Measurements from ENCODE around the gene NBAS. TPM values are rescaled to one million over a fixed set of nuclear protein-coding genes. Genes with fewer than 3 reads are reported as not detected.
"Not testable (repeated sequence)": the region's sequence is repeated elsewhere in the genome, so short reads cannot be mapped to it uniquely, and the experiment has no call there.

Gene NBAS
- total RNA-seq, 2 experiments from 2014 or later: 24.3 to 25.5 TPM

DNA sequence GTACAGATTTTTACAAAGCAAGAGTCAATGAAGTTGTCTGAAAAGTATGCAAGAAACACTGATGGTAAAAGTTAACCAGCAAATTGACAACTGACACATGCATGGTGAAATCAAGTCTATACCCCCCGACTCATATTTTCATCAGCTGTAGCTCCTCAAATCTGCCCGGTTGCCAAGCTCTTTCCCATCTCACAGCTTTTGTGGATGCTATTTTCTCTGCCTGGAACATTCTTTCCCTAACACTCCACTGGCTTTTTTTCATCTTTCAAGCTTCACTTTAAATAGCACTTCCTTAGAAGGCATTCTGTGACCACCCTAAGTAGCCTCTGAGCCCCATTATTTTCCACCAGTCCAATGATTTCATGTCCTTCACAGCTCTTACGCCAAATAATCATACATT, 18.1 kb downstream of the NBAS start:
- Mint-ChIP-seq H3K4me1 (ENCODE audit: low read depth) (peaks cover 10% of the 10 kb centered on the region), H3K36me3 (ENCODE audit: low read depth) (peaks cover 56% of the 10 kb centered on the region), H3K4me3 (no peak overlapping the region), H3K9me3 (no peaks in the 10 kb centered on the region), H3K27ac (no peak overlapping the region), H3K27me3 (no peaks in the 10 kb centered on the region)
- Histone ChIP-seq H3K27me3 (ENCODE audit: control insufficient read depth in 1 of 2, insufficient read depth in 2 of 2, low read length in 2 of 2) (no peaks in the 10 kb centered on the region), H3K27ac (ENCODE audit: low read depth in 1 of 2, low read length in 2 of 2) (no peak overlapping the region), H3K4me3 (ENCODE audit: low read length) (no peak overlapping the region), H3K9me3 (ENCODE audit: control insufficient read depth in 1 of 2, insufficient read depth in 1 of 2, low read length in 2 of 2) (no peaks in the 10 kb centered on the region), H3K4me1 (ENCODE audit: insufficient read depth, low read length) (no peaks in the 10 kb centered on the region), H3K36me3 (ENCODE audit: insufficient read depth, low read length) (peaks cover 10% of the 10 kb centered on the region)
- TF ChIP-seq, protein P1, sequence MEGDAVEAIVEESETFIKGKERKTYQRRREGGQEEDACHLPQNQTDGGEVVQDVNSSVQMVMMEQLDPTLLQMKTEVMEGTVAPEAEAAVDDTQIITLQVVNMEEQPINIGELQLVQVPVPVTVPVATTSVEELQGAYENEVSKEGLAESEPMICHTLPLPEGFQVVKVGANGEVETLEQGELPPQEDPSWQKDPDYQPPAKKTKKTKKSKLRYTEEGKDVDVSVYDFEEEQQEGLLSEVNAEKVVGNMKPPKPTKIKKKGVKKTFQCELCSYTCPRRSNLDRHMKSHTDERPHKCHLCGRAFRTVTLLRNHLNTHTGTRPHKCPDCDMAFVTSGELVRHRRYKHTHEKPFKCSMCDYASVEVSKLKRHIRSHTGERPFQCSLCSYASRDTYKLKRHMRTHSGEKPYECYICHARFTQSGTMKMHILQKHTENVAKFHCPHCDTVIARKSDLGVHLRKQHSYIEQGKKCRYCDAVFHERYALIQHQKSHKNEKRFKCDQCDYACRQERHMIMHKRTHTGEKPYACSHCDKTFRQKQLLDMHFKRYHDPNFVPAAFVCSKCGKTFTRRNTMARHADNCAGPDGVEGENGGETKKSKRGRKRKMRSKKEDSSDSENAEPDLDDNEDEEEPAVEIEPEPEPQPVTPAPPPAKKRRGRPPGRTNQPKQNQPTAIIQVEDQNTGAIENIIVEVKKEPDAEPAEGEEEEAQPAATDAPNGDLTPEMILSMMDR (IDR thresholded peaks at IDR 0.05): no peak
- ATAC-seq (ENCODE audit: poor library complexity): no peak
- DNase-seq: no peak
- intact Hi-C loops (cut with DNase I, micrococcal nuclease): no loop called here
- ChIA-PET CTCF (no interaction called here), POLR2A (no interaction called here)

DNA sequence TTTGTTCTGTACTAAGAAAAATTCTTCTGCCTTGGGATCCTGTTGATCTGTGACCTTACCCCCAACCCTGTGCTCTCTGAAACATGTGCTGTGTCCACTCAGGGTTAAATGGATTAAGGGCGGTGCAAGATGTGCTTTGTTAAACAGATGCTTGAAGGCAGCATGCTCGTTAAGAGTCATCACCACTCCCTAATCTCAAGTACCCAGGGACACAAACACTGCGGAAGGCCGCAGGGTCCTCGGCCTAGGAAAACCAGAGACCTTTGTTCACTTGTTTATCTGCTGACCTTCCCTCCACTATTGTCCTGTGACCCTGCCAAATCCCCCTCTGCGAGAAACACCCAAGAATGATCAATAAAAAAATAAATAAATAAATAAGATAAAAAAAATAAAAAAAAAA, 18.9 kb downstream of the NBAS start:
- H3K27me3 Mint-ChIP-seq; DNase-seq; H3K27me3 ChIP-seq (ENCODE audit: control insufficient read depth in 1 of 2, insufficient read depth in 2 of 2, low read length in 2 of 2); H3K9me3 ChIP-seq (ENCODE audit: control insufficient read depth in 1 of 2, insufficient read depth in 1 of 2, low read length in 2 of 2); intact Hi-C loops (cut with DNase I, micrococcal nuclease); H3K27ac Mint-ChIP-seq; H3K4me3 ChIP-seq (ENCODE audit: low read length); H3K4me1 ChIP-seq (ENCODE audit: insufficient read depth, low read length); H3K4me1 Mint-ChIP-seq (ENCODE audit: low read depth); POLR2A ChIA-PET; H3K36me3 ChIP-seq (ENCODE audit: insufficient read depth, low read length); ATAC-seq (ENCODE audit: poor library complexity); H3K4me3 Mint-ChIP-seq; H3K27ac ChIP-seq (ENCODE audit: low read depth in 1 of 2, low read length in 2 of 2); CTCF ChIA-PET; H3K9me3 Mint-ChIP-seq: not testable (repeated sequence)
- peaks cover 54% of the 10 kb centered on the region for H3K36me3 Mint-ChIP-seq (ENCODE audit: low read depth)

DNA sequence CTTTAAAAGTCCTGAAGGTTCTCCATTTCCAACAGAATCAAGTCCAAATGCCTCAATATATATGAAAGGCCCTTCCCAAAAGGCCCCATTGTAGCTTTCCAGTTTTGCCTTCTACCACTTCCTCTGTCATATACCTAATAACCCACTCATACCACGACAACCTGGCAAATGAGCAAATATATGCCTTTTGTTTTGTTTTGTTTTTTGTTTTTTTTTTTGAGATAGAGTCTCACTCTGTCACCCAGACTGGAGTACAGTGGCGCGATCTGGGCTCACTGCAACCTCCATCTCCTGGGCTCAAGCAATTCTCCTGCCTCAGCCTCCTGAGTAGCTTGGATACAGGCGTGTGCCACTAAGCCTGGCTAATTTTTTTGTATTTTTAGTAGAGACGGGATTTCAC, 20.6 kb downstream of the NBAS start:
- H3K36me3 Mint-ChIP-seq (ENCODE audit: low read depth): peaks cover 70% of the 10 kb centered on the region
- H3K27me3 Mint-ChIP-seq; H3K4me1 Mint-ChIP-seq (ENCODE audit: low read depth); H3K4me1 ChIP-seq (ENCODE audit: insufficient read depth, low read length); H3K27ac ChIP-seq (ENCODE audit: low read depth in 1 of 2, low read length in 2 of 2); intact Hi-C loops (cut with DNase I, micrococcal nuclease); DNase-seq; CTCF ChIA-PET; H3K9me3 Mint-ChIP-seq; H3K27me3 ChIP-seq (ENCODE audit: control insufficient read depth in 1 of 2, insufficient read depth in 2 of 2, low read length in 2 of 2); H3K27ac Mint-ChIP-seq; H3K4me3 Mint-ChIP-seq; ATAC-seq (ENCODE audit: poor library complexity); H3K4me3 ChIP-seq (ENCODE audit: low read length); H3K9me3 ChIP-seq (ENCODE audit: control insufficient read depth in 1 of 2, insufficient read depth in 1 of 2, low read length in 2 of 2); POLR2A ChIA-PET: not testable (repeated sequence)
- H3K36me3 ChIP-seq (ENCODE audit: insufficient read depth, low read length): peaks cover 23% of the 10 kb centered on the region

DNA sequence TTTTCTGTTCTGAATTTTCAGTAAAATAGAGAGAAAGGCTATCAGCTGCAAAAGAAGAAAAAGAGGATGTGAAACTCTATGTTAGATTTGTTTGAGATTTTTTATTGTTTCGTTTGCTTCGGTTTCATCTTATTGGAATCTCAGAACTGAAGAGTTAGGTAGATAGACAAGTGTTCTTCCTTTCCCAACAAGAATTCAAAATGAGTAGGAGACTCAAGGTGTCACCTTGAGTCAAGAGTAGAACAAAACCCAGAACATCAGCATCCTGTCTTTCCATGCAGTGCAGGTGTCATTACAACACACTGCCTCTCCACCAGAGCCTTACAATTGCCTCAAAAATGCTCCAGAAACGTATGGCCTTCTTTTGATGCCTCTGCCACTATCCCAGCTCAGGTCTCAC, 21.1 kb downstream of the NBAS start:
- Mint-ChIP-seq H3K4me1 (ENCODE audit: low read depth) (peaks cover 10% of the 10 kb centered on the region), H3K27ac (no peak overlapping the region), H3K4me3 (no peak overlapping the region), H3K36me3 (ENCODE audit: low read depth) (peaks cover 65% of the 10 kb centered on the region), H3K9me3 (no peaks in the 10 kb centered on the region), H3K27me3 (no peaks in the 10 kb centered on the region)
- Histone ChIP-seq H3K27ac (ENCODE audit: low read depth in 1 of 2, low read length in 2 of 2) (no peak overlapping the region), H3K9me3 (ENCODE audit: control insufficient read depth in 1 of 2, insufficient read depth in 1 of 2, low read length in 2 of 2) (no peaks in the 10 kb centered on the region), H3K4me1 (ENCODE audit: insufficient read depth, low read length) (no peaks in the 10 kb centered on the region), H3K36me3 (ENCODE audit: insufficient read depth, low read length) (peaks cover 23% of the 10 kb centered on the region), H3K4me3 (ENCODE audit: low read length) (no peak overlapping the region), H3K27me3 (ENCODE audit: control insufficient read depth in 1 of 2, insufficient read depth in 2 of 2, low read length in 2 of 2) (no peaks in the 10 kb centered on the region)
- ChIA-PET CTCF (no interaction called here), POLR2A (no interaction called here)
- ATAC-seq (ENCODE audit: poor library complexity) (no peak), DNase-seq (no peak)
- intact Hi-C loops (cut with DNase I, micrococcal nuclease): no loop called here
- TF ChIP-seq, protein P1 (IDR thresholded peaks at IDR 0.05): no peak

Measured in CD4-positive, alpha-beta T cell (primary cell).